HG03139 (cell line): Measurements from ENCODE around the gene SLC25A15.
"Not testable (repeated sequence)": the region's sequence is repeated elsewhere in the genome, so short reads cannot be mapped to it uniquely, and the experiment has no call there.

Source experiments
- ATAC-seq: cut with Tn5 transposase; IDR thresholded peaks from one replicate; pipeline ENCODE4 v1.9.1; 2021; ENCODE audit not compliant: unreplicated experiment

SLC25A15 gene

DNA sequence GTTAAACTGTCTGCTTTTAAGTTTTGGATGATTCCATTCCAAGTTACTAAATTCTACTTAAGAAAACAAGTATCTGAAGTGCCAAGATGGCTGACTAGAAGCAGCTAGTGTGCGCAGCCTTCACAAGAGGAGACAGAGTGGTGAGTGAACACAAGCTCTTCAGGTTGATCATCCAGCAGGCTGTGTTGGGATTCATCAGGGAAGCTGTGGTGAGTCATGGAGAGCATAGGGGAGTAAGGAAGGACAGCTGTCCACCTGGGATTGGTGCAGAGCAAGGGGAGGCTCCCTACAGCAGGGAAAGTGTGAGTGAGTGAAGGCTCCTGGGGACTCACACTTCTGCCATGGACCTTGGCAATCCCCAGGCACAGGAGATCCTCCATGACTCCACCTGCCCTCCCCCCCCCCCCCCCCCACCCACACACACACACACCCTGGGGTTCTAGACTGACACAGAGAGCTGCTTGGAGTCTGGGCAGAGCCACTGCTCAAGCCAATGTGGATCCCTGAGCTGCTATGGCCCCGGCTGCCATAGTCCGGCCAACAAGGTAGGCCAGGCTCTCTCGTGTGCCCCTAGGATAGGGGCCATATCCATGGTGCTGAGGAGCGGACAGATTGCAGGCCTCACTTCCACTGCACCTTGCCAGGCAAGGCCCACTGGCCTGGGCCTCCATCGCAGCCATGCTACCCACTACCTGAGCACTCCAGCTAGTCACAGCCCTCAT lies 23.5 kb downstream of the SLC25A15 start:
- ATAC-seq: no peak

DNA sequence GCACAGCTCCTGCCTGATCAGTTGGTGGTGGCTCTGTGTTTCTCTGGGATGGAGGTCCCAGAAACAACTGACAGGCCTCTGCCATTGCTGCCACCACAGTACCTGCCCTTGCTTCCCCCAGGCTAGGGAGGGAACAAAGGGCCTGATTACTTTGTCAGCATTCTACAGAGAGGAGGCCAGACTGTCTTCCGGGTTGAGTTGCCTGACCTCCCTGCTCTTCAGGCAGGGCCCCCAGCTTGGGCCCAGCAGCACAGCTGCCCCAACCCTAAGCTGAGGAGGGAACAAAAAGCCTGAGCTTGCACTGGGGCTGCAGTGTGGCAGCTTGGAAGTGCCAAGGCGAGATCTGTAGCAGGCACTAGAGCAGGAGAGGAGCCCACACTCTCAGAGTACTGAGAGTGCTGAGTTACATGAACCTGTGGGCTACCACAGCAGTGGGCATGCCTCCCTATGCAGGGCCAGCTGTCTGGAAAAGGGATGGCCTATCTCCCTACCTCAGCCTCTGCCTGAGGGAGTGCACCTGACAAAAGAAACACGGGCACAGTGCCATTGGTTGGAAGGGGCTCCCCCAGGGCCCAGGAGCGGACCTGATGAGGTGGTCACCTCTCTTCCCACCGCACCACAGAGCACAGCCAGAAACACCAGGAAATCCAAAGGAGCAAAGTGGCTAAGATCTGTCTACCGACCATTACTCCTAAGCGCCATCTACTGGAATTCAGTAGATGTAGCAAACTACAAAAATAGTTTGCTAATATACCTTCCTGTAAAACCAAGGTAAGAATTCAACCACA lies 24.4 kb downstream of the SLC25A15 start:
- no peak for ATAC-seq

DNA sequence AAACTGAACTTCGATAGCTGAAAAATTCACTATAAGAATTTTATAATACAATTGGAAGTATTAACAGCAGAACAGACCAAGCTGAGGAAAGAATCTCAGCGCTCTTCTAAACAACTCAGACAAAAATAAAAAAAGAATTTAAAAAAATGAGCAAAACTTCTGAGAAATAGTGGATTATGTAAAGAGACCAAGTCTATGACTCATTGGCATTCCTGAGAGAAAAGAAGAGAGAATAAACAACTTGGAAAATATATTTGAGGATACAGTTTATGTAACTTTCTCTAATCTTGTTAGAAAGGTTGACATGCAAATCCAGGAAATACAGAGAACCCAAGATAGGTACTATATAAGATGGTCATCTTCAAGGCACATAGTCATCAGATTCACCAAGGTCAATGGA lies 25.4 kb downstream of the SLC25A15 start:
- no peak for ATAC-seq

DNA sequence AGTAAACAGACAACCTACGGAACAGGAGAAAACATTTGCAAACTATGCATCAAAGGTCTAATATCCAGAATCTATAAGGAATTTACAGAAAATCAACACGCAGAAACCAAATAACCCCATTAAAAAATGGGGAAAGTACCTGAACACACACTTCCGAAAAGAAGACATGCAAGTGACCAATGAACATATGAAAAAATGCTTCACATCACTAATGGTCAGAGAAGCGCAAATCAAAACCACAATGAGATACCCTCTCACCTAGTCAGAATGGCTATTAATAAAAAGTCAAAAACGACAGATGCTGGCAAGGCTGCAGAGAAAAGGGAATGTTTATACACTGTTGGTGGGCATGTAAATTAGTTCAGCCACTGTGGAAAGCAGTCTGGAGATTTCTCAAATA lies 29.5 kb downstream of the SLC25A15 start:
- no peak for ATAC-seq

DNA sequence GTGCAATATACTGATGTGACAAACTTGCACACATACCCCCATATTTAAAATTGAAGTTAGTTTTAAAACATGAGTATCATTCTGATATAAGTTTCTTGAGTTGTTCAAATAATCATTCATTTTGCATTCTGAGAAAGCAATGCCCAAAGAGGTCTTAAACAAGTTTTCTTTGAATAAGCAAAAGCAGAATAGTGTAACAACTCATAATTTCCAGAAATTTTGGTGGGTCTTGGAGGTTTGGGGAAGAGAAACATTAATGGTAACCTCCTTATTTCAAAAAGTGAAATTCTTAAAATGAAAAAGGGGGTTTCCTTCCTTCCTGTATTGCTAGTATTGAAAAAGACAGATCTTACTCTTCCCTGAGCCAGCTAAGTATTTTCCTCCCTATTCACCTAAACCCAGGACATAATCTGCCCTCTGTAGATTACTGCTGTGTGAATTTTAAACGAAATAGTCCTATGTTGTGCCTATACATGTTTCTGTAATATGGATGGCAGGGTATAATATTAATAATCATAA lies 30.4 kb downstream of the SLC25A15 start:
- no peak for ATAC-seq

DNA sequence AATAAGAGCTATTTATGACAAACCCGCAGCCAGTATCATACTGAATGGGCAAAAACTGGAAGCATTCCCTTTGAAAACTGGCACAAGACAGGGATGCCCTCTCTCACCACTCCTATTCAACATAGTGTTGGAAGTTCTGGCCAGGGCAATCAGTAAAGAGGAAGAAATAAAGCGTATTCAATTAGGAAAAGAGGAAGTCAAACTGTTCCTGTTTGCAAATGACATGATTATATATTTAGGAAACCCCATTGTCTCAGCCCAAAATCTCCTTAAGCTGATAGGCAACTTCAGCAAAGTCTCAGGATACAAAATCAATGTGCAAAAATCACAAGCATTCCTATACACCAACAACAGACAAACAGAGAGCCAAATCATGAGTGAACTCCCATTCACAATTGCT lies 50.3 kb downstream of the SLC25A15 start:
- not testable (repeated sequence) for ATAC-seq

DNA sequence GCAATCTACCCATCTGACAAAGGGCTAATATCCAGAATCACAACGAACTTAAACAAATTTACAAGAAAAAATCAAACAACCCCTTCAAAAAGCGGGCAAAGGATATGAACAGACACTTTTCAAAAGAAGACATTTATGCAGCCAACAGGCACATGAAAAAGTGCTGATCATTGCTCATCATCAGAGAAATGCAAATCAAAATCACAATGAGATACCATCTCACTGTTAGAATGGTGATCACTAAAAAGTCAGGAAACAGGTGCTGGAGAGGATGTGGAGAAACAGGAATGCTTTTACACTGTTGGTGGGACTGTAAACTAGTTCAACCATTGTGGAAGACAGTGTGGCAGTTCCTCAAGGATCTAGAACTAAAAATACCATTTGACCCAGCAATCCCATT lies 51.5 kb downstream of the SLC25A15 start:
- ATAC-seq: not testable (repeated sequence)
